Nephron (organoid): ENCODE measurements around the gene PRDM16.

Source experiments
- H3K27ac Mint-ChIP-seq, 3 experiments: 2 replicates each; pipeline ENCODE4 v1.8.0; 2020; ENCODE audit warnings: mixed read lengths in 3 of 3, mild to moderate bottlenecking in 2 of 3, moderate library complexity in 1 of 3
- H3K27me3 Mint-ChIP-seq: 2 replicates; pipeline ENCODE4 v1.8.0; 2021; ENCODE audit warnings: low read depth, mild to moderate bottlenecking, moderate library complexity, mixed read lengths
- H3K36me3 Mint-ChIP-seq: 2 replicates; pipeline ENCODE4 v1.8.0; 2020; ENCODE audit warnings: low read depth, mixed read lengths
- H3K4me1 Mint-ChIP-seq: 2 replicates; pipeline ENCODE4 v1.8.0; 2020; ENCODE audit warnings: mixed read lengths
- H3K4me3 Mint-ChIP-seq, 3 experiments: 2 replicates each; pipeline ENCODE4 v1.8.0; 2020; ENCODE audit warnings: mild to moderate bottlenecking in 3 of 3, mixed read lengths in 3 of 3, moderate library complexity in 2 of 3
- H3K9me3 Mint-ChIP-seq: 2 replicates; pipeline ENCODE4 v1.8.0; 2020; ENCODE audit warnings: mixed read lengths
- CTCF ChIP-seq, 3 experiments: fragments of 200-600 bp; sonication (generic); IDR thresholded peaks; one replicate each; pipeline ENCODE4 v1.5.0; 2021; ENCODE audit warnings: antibody characterized with exemption in 3 of 3; ENCODE audit not compliant: unreplicated experiment in 3 of 3

PRDM16 gene

DNA sequence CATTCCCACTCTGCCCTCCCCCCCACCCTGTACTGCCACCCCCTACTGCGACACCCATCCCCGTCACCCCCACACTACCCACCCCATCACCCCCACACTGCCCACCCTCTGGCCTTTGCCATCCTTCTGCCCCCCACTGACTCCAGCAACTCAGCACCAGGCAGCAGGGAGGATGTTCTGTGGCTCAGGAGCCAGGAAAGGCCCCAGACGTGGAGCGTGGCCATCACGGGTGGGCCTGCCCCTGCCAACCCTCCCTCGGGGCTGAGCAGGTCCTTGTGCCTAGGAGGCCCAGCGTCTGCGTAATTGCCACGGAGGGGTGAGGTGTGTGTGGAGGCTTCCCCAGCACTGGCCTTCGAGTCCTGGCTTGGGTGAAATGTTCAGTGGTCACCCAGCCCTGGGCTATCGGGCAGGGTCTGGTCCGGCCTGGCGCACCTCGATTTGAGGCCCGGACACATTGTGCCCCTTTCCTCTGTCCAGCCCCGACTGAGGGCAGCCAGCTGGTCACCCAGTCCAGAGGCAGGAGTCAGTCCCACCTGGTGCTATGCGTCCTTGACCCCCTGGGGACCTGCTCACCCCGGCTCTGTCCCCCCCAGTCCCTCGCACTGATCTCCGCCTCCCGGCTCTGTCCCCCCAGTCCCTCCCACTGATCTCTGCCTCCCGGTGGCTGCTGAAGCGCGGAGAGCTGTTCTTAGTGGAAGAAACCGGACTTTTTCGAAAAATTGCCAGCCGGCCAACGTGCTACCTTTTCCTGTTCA lies 408.4 kb downstream of the PRDM16 start:
- Mint-ChIP-seq H3K9me3 (no peaks in the 10 kb centered on the region), H3K4me1 (peaks cover 11% of the 10 kb centered on the region), H3K27ac (no peak overlapping the region), H3K27me3 (no peaks in the 10 kb centered on the region), H3K4me3 (no peak overlapping the region), H3K36me3 (no peaks in the 10 kb centered on the region)
- no peak for TF ChIP-seq CTCF (IDR thresholded peaks at IDR 0.05; ENCODE audit: unreplicated experiment in 3 of 3)

GRCh38 chr1:3478187-3478586 lies 409.2 kb downstream of the PRDM16 start:
- Mint-ChIP-seq H3K36me3 (no peaks in the 10 kb centered on the region), H3K27ac (no peak overlapping the region), H3K4me1 (peaks cover 8% of the 10 kb centered on the region), H3K4me3 (no peak overlapping the region), H3K9me3 (no peaks in the 10 kb centered on the region), H3K27me3 (no peaks in the 10 kb centered on the region)
- no peak for TF ChIP-seq CTCF (IDR thresholded peaks at IDR 0.05; ENCODE audit: unreplicated experiment in 3 of 3)

DNA sequence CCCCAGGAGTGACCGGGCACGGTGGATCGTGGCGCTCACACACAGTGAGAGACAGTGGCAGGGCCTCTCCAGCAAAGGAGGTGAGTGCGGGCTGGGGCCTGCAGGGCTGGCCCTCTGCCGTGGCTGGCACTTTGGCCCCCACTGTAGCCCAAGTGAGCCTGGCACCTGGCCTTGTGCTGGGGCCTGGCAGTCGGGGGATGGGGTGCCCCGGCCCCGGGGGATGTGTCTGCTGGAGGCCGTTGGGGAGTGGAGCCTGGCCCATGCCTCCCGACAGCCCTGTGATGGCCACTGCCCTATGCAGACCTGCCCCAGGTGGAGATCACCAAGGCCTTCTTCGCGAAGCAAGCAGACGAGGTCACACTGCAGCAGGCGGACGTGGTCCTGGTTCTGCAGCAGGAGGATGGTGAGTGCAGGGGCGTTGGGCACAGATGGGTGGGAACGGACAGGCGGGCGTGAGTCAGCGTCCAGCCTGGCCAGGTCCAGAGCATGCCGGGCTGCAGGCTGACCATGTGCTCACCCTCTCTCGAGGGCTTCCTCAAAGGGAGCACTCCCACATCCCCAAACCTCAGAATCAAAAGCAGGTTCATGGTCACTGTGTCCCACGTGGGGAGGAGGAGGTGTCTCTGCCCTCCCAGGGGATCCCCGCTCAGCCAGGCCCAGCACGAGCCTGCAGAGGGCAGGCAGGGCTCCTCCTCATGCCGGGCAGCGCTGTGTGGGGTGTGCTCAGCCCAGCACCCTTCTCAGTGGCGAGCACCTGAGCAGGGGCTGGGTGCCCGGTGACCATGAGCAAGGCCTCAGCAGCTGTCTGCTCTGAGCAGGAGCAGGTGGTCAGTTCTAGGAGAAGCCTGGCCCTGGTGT lies 410.7 kb downstream of the PRDM16 start:
- no peak for TF ChIP-seq CTCF (IDR thresholded peaks at IDR 0.05; ENCODE audit: unreplicated experiment in 3 of 3)
- no peak overlapping the region for H3K27ac Mint-ChIP-seq
- H3K4me1 Mint-ChIP-seq: no peaks in the 10 kb centered on the region
- H3K9me3 Mint-ChIP-seq: peaks cover 2% of the 10 kb centered on the region
- H3K36me3 Mint-ChIP-seq: no peaks in the 10 kb centered on the region
- no peak overlapping the region for H3K4me3 Mint-ChIP-seq
- H3K27me3 Mint-ChIP-seq: peaks cover 5% of the 10 kb centered on the region

- H3K4me3 Mint-ChIP-seq: no peak overlapping the region
- H3K9me3 Mint-ChIP-seq: peaks cover 5% of the 10 kb centered on the region
- H3K36me3 Mint-ChIP-seq: peaks cover 3% of the 10 kb centered on the region
- H3K4me1 Mint-ChIP-seq: no peaks in the 10 kb centered on the region
- peaks cover 5% of the 10 kb centered on the region for H3K27me3 Mint-ChIP-seq
- no peak for TF ChIP-seq CTCF (IDR thresholded peaks at IDR 0.05; ENCODE audit: unreplicated experiment in 3 of 3)
- H3K27ac Mint-ChIP-seq: no peak overlapping the region
Measured at GRCh38 chr1:3480369-3480719, 411.3 kb downstream of the PRDM16 start.

GRCh38 chr1:3481046-3481445 lies 412.0 kb downstream of the PRDM16 start:
- no peak overlapping the region for H3K4me3 Mint-ChIP-seq
- H3K4me1 Mint-ChIP-seq: no peaks in the 10 kb centered on the region
- no peak for TF ChIP-seq CTCF (IDR thresholded peaks at IDR 0.05; ENCODE audit: unreplicated experiment in 3 of 3)
- H3K27me3 Mint-ChIP-seq: peaks cover 5% of the 10 kb centered on the region
- H3K36me3 Mint-ChIP-seq: peaks cover 7% of the 10 kb centered on the region
- H3K27ac Mint-ChIP-seq: no peak overlapping the region
- peaks cover 8% of the 10 kb centered on the region for H3K9me3 Mint-ChIP-seq
